Endothelial cell of umbilical vein (primary cell): ENCODE results near the gene CLRN3. TPM values are rescaled to one million over a fixed set of nuclear protein-coding genes. Genes with fewer than 3 reads are reported as not detected.

ENCODE experiments used
- BruUV-seq: library from RNA; stranded (reverse); fragments of 400-500 nt; replicated peaks from 2 replicates; lab custom pipeline; 2021; lab: Mats Ljungman, UMichigan
- CTCF ChIA-PET: fragments of 300-600, 350-600 bp; sonication (Branson Sonifier 250); formaldehyde crosslinking; loops from one replicate; lab custom pipeline; 2021; ENCODE audit warnings: antibody characterized with exemption, inconsistent platforms; lab: Charles Lee
- POLR2A ChIA-PET: fragments of 300-600, 350-600 bp; sonication (Branson Sonifier 250); formaldehyde crosslinking; loops from one replicate; lab custom pipeline; 2021; ENCODE audit warnings: antibody characterized with exemption, inconsistent platforms; lab: Charles Lee
- DNase-seq: peaks from one replicate; pipeline ENCODE4 v3.0.0-alpha.2; 2011; ENCODE audit warnings: low read depth, low spot score
- FAIRE-seq: peaks from 2 replicates; lab custom pipeline; 2011; peaks lifted over from hg19 to GRCh38; lab: Jason Lieb, UNC
- H2AFZ ChIP-seq: 2 replicates; pipeline ENCODE4 v1.6.0; 2012; ENCODE audit warnings: low read depth, low read length, control low read depth, inconsistent platforms
- H3K27ac ChIP-seq: 2 replicates; pipeline ENCODE4 v1.5.1; 2011; ENCODE audit warnings: low read depth, mild to moderate bottlenecking, control low read depth, low read length, moderate library complexity; ENCODE audit not compliant: insufficient read depth
- H3K27me3 ChIP-seq, 2 experiments: 2 replicates each; pipeline versions ENCODE4 v1.6.0 to v1.6.1; 2011; ENCODE audit warnings: low read length in 2 of 2, mixed read lengths in 1 of 2; ENCODE audit not compliant: control insufficient read depth in 2 of 2, insufficient read depth in 2 of 2
- H3K36me3 ChIP-seq, 2 experiments: 2 replicates in 1 of 2; 3 replicates in 1 of 2; pipeline ENCODE4 v1.5.1; 2011; ENCODE audit warnings: low read length in 2 of 2, mild to moderate bottlenecking in 1 of 2, moderate library complexity in 1 of 2; ENCODE audit not compliant: control insufficient read depth in 2 of 2, insufficient read depth in 2 of 2; ENCODE audit errors: extremely low read depth in 1 of 2
- H3K4me1 ChIP-seq: 3 replicates; pipeline ENCODE4 v1.5.1; 2011; ENCODE audit warnings: mild to moderate bottlenecking, low read length; ENCODE audit not compliant: control insufficient read depth, insufficient read depth; ENCODE audit errors: extremely low read depth
- H3K4me2 ChIP-seq: 2 replicates; pipeline ENCODE4 v1.6.1; 2011; ENCODE audit warnings: low read length, control low read depth, mixed read lengths; ENCODE audit not compliant: insufficient read depth
- H3K4me3 ChIP-seq, 3 experiments: fragments of 200-600 bp in 1 of 3; sonication (generic), shearing (Covaris generic) in 1 of 3; replicated peaks in 1 of 3; 2 replicates each; pipeline ENCODE4 v1.5.1; 2011 to 2016; ENCODE audit warnings: control low read depth in 3 of 3, low read length in 3 of 3, mild to moderate bottlenecking in 2 of 3, inconsistent platforms in 1 of 3, low read depth in 1 of 3, moderate library complexity in 1 of 3; ENCODE audit not compliant: insufficient read depth in 1 of 3
- H3K79me2 ChIP-seq: 2 replicates; pipeline ENCODE4 v1.6.0; 2012; ENCODE audit warnings: low read length, inconsistent platforms; ENCODE audit not compliant: control insufficient read depth, insufficient read depth
- H3K9ac ChIP-seq: replicated peaks from 2 replicates; pipeline ENCODE3; 2011; ENCODE audit warnings: low read length, control low read depth; ENCODE audit not compliant: insufficient read depth; ENCODE audit errors: extremely low read depth
- H3K9me1 ChIP-seq: replicated peaks from 3 replicates; pipeline ENCODE4 v1.6.0; 2011; ENCODE audit warnings: mild to moderate bottlenecking, low read length; ENCODE audit not compliant: control insufficient read depth, insufficient read depth; ENCODE audit errors: extremely low read depth
- H3K9me3 ChIP-seq: replicated peaks from 2 replicates; pipeline ENCODE4 v1.5.1; 2012; ENCODE audit warnings: low read length, inconsistent platforms; ENCODE audit not compliant: control insufficient read depth, insufficient read depth
- H4K20me1 ChIP-seq: replicated peaks from 2 replicates; pipeline ENCODE3; 2011; ENCODE audit warnings: mild to moderate bottlenecking, low read length; ENCODE audit not compliant: control insufficient read depth, insufficient read depth; ENCODE audit errors: extremely low read depth
- EZH2 ChIP-seq: IDR thresholded peaks from 2 replicates; pipeline ENCODE4 v1.6.1; 2012; ENCODE audit warnings: borderline replicate concordance, low read depth, mild to moderate bottlenecking, moderate library complexity, low read length, inconsistent platforms; ENCODE audit not compliant: severe bottlenecking
- FOS ChIP-seq: IDR thresholded peaks from 2 replicates; pipeline ENCODE4 v1.6.1; 2011; ENCODE audit warnings: mild to moderate bottlenecking, low read length, moderate library complexity, borderline replicate concordance; ENCODE audit not compliant: insufficient read depth
- GATA2 ChIP-seq: IDR thresholded peaks from 2 replicates; pipeline ENCODE4 v1.7.0; 2011; ENCODE audit warnings: low read depth, mild to moderate bottlenecking, moderate library complexity, mixed read lengths, low read length; ENCODE audit not compliant: insufficient read length, insufficient read depth
- JUN ChIP-seq: IDR thresholded peaks from 2 replicates; pipeline ENCODE4 v1.6.1; 2011; ENCODE audit warnings: borderline replicate concordance, low read depth; ENCODE audit not compliant: insufficient read length, insufficient read depth
- MAX ChIP-seq: IDR thresholded peaks from 2 replicates; pipeline ENCODE4 v1.6.1; 2011; ENCODE audit not compliant: insufficient read depth, insufficient read length
- MYC ChIP-seq: IDR thresholded peaks from one replicate; pipeline ENCODE4 v1.6.1; 2011; ENCODE audit warnings: mild to moderate bottlenecking, low read depth, low read length
- POLR2A ChIP-seq: IDR thresholded peaks from 2 replicates; pipeline ENCODE4 v1.6.1; 2012; ENCODE audit warnings: low read depth, mild to moderate bottlenecking, control low read depth, low read length
- POLR2AphosphoS5 ChIP-seq: IDR thresholded peaks from 2 replicates; pipeline ENCODE4 v1.6.1; 2012; ENCODE audit warnings: low read depth, mild to moderate bottlenecking, control low read depth, low read length, moderate library complexity; ENCODE audit not compliant: insufficient read depth
- dilution Hi-C: fragments of 300-500 bp; cut with MboI; formaldehyde crosslinking; loops from one replicate; pipeline ENCODE4 v1.15.0; 2019; ENCODE audit warnings: low sequenced_read_pairs; ENCODE audit not compliant: extremely low pct_ligation_motif_present
- intact Hi-C: fragments of 100-400 bp; cut with micrococcal nuclease; formaldehyde crosslinking; loops from one replicate; pipeline ENCODE4 v1.10.0; 2022
- polyA plus RNA-seq, 4 experiments: library from polyadenylated mRNA; depleted of rRNA in 3 of 4; stranded (reverse) in 3 of 4; unstranded in 1 of 4; fragments of >200 nt; gene quantifications; 2 replicates each; pipeline versions ENCODE4 v1.2.1 to v1.2.3, GENCODE V29; 2011 to 2012; ENCODE audit warnings: missing spikeins in 1 of 4
- total RNA-seq: library from RNA; stranded (reverse); gene quantifications from 2 replicates; pipeline ENCODE4 v1.2.3, GENCODE V29; 2021
- TF ChIP-seq, protein P1 (sequence below), 2 donors: IDR thresholded peaks; 1 replicate in 1 of 2; 2 replicates in 1 of 2; pipeline ENCODE4 v1.5.1; 2011; ENCODE audit warnings: low read length in 2 of 2, mild to moderate bottlenecking in 2 of 2, moderate library complexity in 2 of 2, control low read depth in 1 of 2, inconsistent platforms in 1 of 2, low read depth in 1 of 2; ENCODE audit not compliant: insufficient read depth in 1 of 2; ENCODE audit errors: extremely low read depth in 1 of 2

CLRN3 gene
- total and polyA plus RNA-seq, 2 donors (not counting 3 experiments of a cell fraction or from before 2014, with no cell fraction given) = 0.07 TPM; not detected in 1

- FAIRE-seq = no peak
- POLR2A ChIA-PET = no interaction called here
- no peaks in the 10 kb centered on the region for H3K9me3 ChIP-seq
These were observed 17.7 kb upstream of the CLRN3 start for GRCh38 chr10:127910464-127910770.

GRCh38 chr10:127909716-127910463 is 17.1 kb upstream of the CLRN3 start:
- H4K20me1 ChIP-seq = no peaks in the 10 kb centered on the region
- no peaks in the 10 kb centered on the region for H3K9me3 ChIP-seq
- dilution Hi-C loops = no loop called here
- TF ChIP-seq FOS (no peak), MAX (no peak), MYC (no peak), JUN (no peak), POLR2AphosphoS5 (no peak), EZH2 (no peak), POLR2A (no peak), GATA2 (no peak)
- TF ChIP-seq, protein P1, sequence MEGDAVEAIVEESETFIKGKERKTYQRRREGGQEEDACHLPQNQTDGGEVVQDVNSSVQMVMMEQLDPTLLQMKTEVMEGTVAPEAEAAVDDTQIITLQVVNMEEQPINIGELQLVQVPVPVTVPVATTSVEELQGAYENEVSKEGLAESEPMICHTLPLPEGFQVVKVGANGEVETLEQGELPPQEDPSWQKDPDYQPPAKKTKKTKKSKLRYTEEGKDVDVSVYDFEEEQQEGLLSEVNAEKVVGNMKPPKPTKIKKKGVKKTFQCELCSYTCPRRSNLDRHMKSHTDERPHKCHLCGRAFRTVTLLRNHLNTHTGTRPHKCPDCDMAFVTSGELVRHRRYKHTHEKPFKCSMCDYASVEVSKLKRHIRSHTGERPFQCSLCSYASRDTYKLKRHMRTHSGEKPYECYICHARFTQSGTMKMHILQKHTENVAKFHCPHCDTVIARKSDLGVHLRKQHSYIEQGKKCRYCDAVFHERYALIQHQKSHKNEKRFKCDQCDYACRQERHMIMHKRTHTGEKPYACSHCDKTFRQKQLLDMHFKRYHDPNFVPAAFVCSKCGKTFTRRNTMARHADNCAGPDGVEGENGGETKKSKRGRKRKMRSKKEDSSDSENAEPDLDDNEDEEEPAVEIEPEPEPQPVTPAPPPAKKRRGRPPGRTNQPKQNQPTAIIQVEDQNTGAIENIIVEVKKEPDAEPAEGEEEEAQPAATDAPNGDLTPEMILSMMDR (IDR thresholded peaks at IDR 0.05; ENCODE audit: extremely low read depth in 1 of 2, insufficient read depth in 1 of 2, low read depth in 1 of 2, low read length in 2 of 2) = no peak
- no TSS peak for BruUV-seq
- no peaks in the 10 kb centered on the region for H3K27me3 ChIP-seq
- peaks cover 0 to 3% of the 10 kb centered on the region in 2 experiments for H3K36me3 ChIP-seq
- H2AFZ ChIP-seq = no peak overlapping the region
- FAIRE-seq (no peak), DNase-seq (no peak)
- peaks cover 24% of the 10 kb centered on the region for H3K79me2 ChIP-seq
- no peaks in the 10 kb centered on the region for H3K9me1 ChIP-seq
- H3K27ac ChIP-seq = no peak overlapping the region
- no peak overlapping the region for H3K9ac ChIP-seq
- ChIA-PET POLR2A (no interaction called here), CTCF (interaction anchor here (0.8 to 5.1 kb wide), 3 partner anchors 12 to 102 kb away, joined by 4 to 63 read pairs (median 4); no protein-coding TSS in a partner anchor)
- H3K4me1 ChIP-seq = peaks cover 20% of the 10 kb centered on the region
- H3K4me2 ChIP-seq = no peak overlapping the region
- intact Hi-C loops = no loop called here
- no peak overlapping the region for H3K4me3 ChIP-seq

More at GRCh38 chr10:127910464-127910770, 17.7 kb upstream of the CLRN3 start:
- dilution Hi-C loops (no loop called here), intact Hi-C loops (no loop called here)
- Histone ChIP-seq H3K9ac (no peak overlapping the region), H3K4me3 (no peak overlapping the region), H3K27me3 (no peaks in the 10 kb centered on the region), H2AFZ (no peak overlapping the region), H3K4me1 (peaks cover 20% of the 10 kb centered on the region), H4K20me1 (no peaks in the 10 kb centered on the region), H3K4me2 (no peak overlapping the region), H3K27ac (no peak overlapping the region), H3K9me1 (no peaks in the 10 kb centered on the region), H3K79me2 (peaks cover 24% of the 10 kb centered on the region), H3K36me3 (peaks cover 0 to 3% of the 10 kb centered on the region in 2 experiments)
- BruUV-seq = no TSS peak
- DNase-seq = no peak
- TF ChIP-seq POLR2AphosphoS5 (no peak), MYC (no peak), FOS (no peak), MAX (no peak)
- CTCF ChIA-PET = interaction anchor here (0.8 to 1.5 kb wide), 2 partner anchors 100 to 101 kb away, joined by 4 read pairs; no protein-coding TSS in a partner anchor
